HepG2 (cell line): ENCODE results near the gene QRICH2. TPM values are rescaled to one million over a fixed set of nuclear protein-coding genes. Genes with fewer than 3 reads are reported as not detected.

ENCODE experiments used
- ELK4 ChIP-seq: sonication (generic); formaldehyde crosslinking; IDR thresholded peaks from 2 replicates; pipeline ENCODE4 v1.9.0; 2021; ENCODE audit warnings: missing genetic modification reagents, borderline replicate concordance
- HDAC6 ChIP-seq: fragments of 200-600 bp; sonication (generic); IDR thresholded peaks from 2 replicates; pipeline ENCODE4 v1.7.0; 2017; ENCODE audit warnings: mild to moderate bottlenecking, antibody characterized with exemption, low read length, low read depth
- IRX3 ChIP-seq: sonication (generic); formaldehyde crosslinking; IDR thresholded peaks from 2 replicates; pipeline ENCODE4 v1.8.1; 2023; ENCODE audit warnings: mild to moderate bottlenecking, low read depth, missing genetic modification reagents, borderline replicate concordance
- MAFK ChIP-seq, 2 experiments: IDR thresholded peaks in 1 of 2; conservative IDR thresholded peaks in 1 of 2; 2 replicates each; pipeline ENCODE4 v1.6.1; 2011; ENCODE audit warnings: improper control_type of control experiment in 2 of 2, low read length in 2 of 2
- NFAT5 ChIP-seq: sonication (generic); formaldehyde crosslinking; IDR thresholded peaks from 2 replicates; pipeline ENCODE4 v1.4.0; 2020; ENCODE audit warnings: missing genetic modification reagents
- RBFOX2 ChIP-seq: fragments of 200-400 bp; formaldehyde crosslinking; IDR thresholded peaks from 2 replicates; pipeline ENCODE4 v1.6.1; 2017; ENCODE audit warnings: low read depth, mild to moderate bottlenecking, low read length
- RBM22 ChIP-seq: fragments of 200-400 bp; formaldehyde crosslinking; optimal IDR thresholded peaks from 2 replicates; pipeline ENCODE3; 2017; ENCODE audit warnings: mild to moderate bottlenecking, low read length, moderate library complexity
- SSRP1 ChIP-seq: IDR thresholded peaks from 2 replicates; pipeline ENCODE4 v1.6.1; 2016; ENCODE audit warnings: control low read depth
- ZFP36L1 ChIP-seq: sonication (generic); formaldehyde crosslinking; IDR thresholded peaks from 2 replicates; pipeline ENCODE4 v1.8.0; 2022; ENCODE audit warnings: mild to moderate bottlenecking, missing genetic modification reagents, moderate library complexity
- ZNF24 ChIP-seq: fragments of 450-650 bp; IDR thresholded peaks from 2 replicates; pipeline ENCODE4 v1.6.1; 2017; ENCODE audit warnings: antibody characterized with exemption, mild to moderate bottlenecking
- ZNF362 ChIP-seq: sonication (generic); formaldehyde crosslinking; IDR thresholded peaks from 2 replicates; pipeline ENCODE4 v1.4.0; 2020; ENCODE audit warnings: missing genetic modification reagents, mild to moderate bottlenecking, borderline replicate concordance
- ZNF609 ChIP-seq: sonication (generic); formaldehyde crosslinking; IDR thresholded peaks from 2 replicates; pipeline ENCODE4 v1.4.0; 2020; ENCODE audit warnings: mild to moderate bottlenecking, missing genetic modification reagents, borderline replicate concordance
- ZNF773 ChIP-seq: sonication (generic); formaldehyde crosslinking; IDR thresholded peaks from 2 replicates; pipeline ENCODE4 v1.4.0; 2020; ENCODE audit warnings: missing genetic modification reagents, borderline replicate concordance
- ZNF83 ChIP-seq: sonication (generic); formaldehyde crosslinking; IDR thresholded peaks from 2 replicates; pipeline ENCODE4 v1.4.0; 2020; ENCODE audit warnings: missing genetic modification reagents, mild to moderate bottlenecking, borderline replicate concordance
- polyA plus RNA-seq, 8 experiments: library from polyadenylated mRNA; depleted of rRNA in 3 of 8; stranded (reverse) in 7 of 8; unstranded in 1 of 8; fragments of >200 nt; fragmentation: Illumina TruSeq in 4 of 8; extraction: Trizol in 4 of 8; gene quantifications; 2 replicates each; pipeline versions ENCODE4 v1.2.1 to v1.2.3, GENCODE V29; 2011 to 2016; ENCODE audit warnings: low read depth in 4 of 8, missing spikeins in 1 of 8, mixed read lengths in 1 of 8; ENCODE audit not compliant: insufficient read depth in 1 of 8
- total RNA-seq, 5 experiments: library from RNA; depleted of rRNA; stranded (reverse); fragments of >200 nt; fragmentation: Illumina TruSeq; extraction: Trizol; gene quantifications; 2 replicates each; pipeline ENCODE4 v1.2.3, GENCODE V29; 2016; ENCODE audit warnings: low read depth in 1 of 5

The QRICH2 gene
- total and polyA plus RNA-seq, 2 of the 13 experiments (the other 11 are each of a cell fraction or from before 2014, with no cell fraction given) = 3.7 to 5.7 TPM

- TF ChIP-seq ZNF362 = no peak
- TF ChIP-seq RBM22 = peak; percentile 35
- TF ChIP-seq ZNF24 = peak; percentile 88
- no peak for TF ChIP-seq NFAT5 (CRISPR knock-in tag)
- TF ChIP-seq ZNF773 (CRISPR knock-in tag) = no peak
- no peak for TF ChIP-seq IRX3 (CRISPR knock-in tag)
- 0 out of 2 replicates have a peak, but pooled peaks have one; percentile 15 for TF ChIP-seq SSRP1 (CRISPR knock-in tag)
- no peak for TF ChIP-seq ZNF83
- no peak for TF ChIP-seq ZFP36L1 (CRISPR knock-in tag)
- TF ChIP-seq RBFOX2 = 0 out of 2 replicates have a peak, but pooled peaks have one; percentile 17
- TF ChIP-seq MAFK (conservative IDR thresholded peaks at IDR 0.05 in 1 of 2, IDR thresholded peaks at IDR 0.05 in 1 of 2; ENCODE audit: low read length in 2 of 2) = no peak
- TF ChIP-seq ELK4 (CRISPR knock-in tag) = no peak
- no peak for TF ChIP-seq HDAC6
- TF ChIP-seq ZNF609 (CRISPR knock-in tag) = no peak
These were observed 25.8 kb upstream of the QRICH2 start (continued) for GRCh38 chr17:76333673-76334505.
